ENCODE measurements around the gene KRT33B.
"Not testable (repeated sequence)": the region's sequence is repeated elsewhere in the genome, so short reads cannot be mapped to it uniquely, and the experiment has no call there.

Gene KRT33B

DNA sequence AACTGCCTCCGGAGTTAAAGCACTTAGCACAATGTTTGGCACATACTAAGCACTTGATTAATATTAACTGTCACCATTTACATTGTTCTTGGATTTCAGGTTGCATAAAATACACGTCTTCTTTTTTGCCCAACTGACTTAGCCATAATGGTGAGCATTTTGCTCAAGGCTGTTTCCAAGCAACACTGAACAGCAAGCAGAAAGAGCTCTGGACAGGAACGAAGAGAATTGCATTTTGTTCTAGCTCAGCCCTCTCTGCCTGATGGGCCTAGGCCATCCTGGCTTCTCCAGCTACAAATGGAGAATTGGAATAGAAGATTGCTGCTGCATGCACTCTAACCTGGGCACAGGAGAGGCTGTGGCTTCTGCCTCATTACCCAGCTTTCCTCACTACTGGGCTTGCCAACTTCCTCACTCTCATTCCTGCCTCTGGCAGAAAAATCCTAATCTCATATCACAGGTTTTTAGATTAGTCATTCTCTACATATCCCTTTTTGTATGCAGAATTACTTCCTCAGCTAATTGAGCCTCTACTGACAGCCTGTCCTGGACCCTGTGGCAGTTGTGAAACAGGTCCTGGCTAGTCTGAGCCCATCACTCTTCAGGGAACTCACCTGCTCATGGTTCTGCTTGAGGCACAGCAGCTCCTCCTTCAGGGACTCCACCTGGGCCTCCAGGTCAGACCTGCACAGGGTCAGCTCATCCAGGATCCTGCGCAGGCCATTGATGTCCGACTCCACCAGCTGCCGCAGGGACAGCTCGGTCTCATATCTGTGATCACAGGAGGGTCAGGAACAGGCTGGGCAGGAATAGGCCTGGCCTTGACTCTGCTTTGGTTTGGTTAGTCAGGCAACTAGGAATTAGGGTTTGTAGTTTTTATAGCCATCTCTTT lies 21.5 kb downstream of the KRT33B start:
- no peak for ATAC-seq
- TF ChIP-seq OSR1 (CRISPR knock-in tag; IDR thresholded peaks at IDR 0.05) (no peak), ZNF565 (CRISPR knock-in tag; conservative IDR thresholded peaks at IDR 0.05; ENCODE audit: low read depth) (no peak), ZFP30 (CRISPR knock-in tag; IDR thresholded peaks at IDR 0.05) (no peak)
- TF ChIP-seq, protein P1, sequence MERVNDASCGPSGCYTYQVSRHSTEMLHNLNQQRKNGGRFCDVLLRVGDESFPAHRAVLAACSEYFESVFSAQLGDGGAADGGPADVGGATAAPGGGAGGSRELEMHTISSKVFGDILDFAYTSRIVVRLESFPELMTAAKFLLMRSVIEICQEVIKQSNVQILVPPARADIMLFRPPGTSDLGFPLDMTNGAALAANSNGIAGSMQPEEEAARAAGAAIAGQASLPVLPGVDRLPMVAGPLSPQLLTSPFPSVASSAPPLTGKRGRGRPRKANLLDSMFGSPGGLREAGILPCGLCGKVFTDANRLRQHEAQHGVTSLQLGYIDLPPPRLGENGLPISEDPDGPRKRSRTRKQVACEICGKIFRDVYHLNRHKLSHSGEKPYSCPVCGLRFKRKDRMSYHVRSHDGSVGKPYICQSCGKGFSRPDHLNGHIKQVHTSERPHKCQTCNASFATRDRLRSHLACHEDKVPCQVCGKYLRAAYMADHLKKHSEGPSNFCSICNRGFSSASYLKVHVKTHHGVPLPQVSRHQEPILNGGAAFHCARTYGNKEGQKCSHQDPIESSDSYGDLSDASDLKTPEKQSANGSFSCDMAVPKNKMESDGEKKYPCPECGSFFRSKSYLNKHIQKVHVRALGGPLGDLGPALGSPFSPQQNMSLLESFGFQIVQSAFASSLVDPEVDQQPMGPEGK (CRISPR knock-in tag; IDR thresholded peaks at IDR 0.05; ENCODE audit: borderline replicate concordance) = no peak
- TF ChIP-seq, protein P2, sequence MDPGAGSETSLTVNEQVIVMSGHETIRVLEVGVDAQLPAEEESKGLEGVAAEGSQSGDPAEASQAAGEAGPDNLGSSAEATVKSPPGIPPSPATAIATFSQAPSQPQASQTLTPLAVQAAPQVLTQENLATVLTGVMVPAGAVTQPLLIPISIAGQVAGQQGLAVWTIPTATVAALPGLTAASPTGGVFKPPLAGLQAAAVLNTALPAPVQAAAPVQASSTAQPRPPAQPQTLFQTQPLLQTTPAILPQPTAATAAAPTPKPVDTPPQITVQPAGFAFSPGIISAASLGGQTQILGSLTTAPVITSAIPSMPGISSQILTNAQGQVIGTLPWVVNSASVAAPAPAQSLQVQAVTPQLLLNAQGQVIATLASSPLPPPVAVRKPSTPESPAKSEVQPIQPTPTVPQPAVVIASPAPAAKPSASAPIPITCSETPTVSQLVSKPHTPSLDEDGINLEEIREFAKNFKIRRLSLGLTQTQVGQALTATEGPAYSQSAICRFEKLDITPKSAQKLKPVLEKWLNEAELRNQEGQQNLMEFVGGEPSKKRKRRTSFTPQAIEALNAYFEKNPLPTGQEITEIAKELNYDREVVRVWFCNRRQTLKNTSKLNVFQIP (CRISPR knock-in tag; IDR thresholded peaks at IDR 0.05; ENCODE audit: borderline replicate concordance, low read depth) = no peak

DNA sequence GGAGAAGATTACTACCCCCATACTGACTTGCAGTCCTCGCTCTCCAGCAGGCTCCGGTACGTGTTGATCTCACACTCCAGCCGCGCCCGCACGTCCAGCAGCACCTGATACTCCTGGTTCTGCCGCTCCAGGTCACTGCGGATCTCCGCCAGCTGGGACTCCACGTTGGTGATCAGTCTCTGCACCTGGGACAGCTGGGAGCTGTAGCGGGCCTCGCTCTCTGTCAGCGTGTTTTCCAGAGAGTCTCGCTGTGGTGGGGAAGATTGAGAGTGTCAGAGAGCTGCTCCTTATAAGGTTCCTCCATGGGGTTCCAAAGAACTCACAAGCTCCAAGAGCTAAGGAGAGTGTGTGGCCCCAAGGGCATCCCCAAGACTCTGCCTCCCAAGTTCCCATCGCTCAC lies 23.2 kb downstream of the KRT33B start:
- ATAC-seq = not testable (repeated sequence)

- TF ChIP-seq, protein P3, sequence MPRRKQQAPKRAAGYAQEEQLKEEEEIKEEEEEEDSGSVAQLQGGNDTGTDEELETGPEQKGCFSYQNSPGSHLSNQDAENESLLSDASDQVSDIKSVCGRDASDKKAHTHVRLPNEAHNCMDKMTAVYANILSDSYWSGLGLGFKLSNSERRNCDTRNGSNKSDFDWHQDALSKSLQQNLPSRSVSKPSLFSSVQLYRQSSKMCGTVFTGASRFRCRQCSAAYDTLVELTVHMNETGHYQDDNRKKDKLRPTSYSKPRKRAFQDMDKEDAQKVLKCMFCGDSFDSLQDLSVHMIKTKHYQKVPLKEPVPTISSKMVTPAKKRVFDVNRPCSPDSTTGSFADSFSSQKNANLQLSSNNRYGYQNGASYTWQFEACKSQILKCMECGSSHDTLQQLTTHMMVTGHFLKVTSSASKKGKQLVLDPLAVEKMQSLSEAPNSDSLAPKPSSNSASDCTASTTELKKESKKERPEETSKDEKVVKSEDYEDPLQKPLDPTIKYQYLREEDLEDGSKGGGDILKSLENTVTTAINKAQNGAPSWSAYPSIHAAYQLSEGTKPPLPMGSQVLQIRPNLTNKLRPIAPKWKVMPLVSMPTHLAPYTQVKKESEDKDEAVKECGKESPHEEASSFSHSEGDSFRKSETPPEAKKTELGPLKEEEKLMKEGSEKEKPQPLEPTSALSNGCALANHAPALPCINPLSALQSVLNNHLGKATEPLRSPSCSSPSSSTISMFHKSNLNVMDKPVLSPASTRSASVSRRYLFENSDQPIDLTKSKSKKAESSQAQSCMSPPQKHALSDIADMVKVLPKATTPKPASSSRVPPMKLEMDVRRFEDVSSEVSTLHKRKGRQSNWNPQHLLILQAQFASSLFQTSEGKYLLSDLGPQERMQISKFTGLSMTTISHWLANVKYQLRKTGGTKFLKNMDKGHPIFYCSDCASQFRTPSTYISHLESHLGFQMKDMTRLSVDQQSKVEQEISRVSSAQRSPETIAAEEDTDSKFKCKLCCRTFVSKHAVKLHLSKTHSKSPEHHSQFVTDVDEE (CRISPR knock-in tag; IDR thresholded peaks at IDR 0.05) = no peak
- no peak for TF ChIP-seq ZFP30 (CRISPR knock-in tag; IDR thresholded peaks at IDR 0.05)
- TF ChIP-seq ESRRG (CRISPR knock-in tag; IDR thresholded peaks at IDR 0.05) = no peak
- TF ChIP-seq ZNF8 (CRISPR knock-in tag; IDR thresholded peaks at IDR 0.05) = no peak
- no peak for TF ChIP-seq CSDC2 (CRISPR knock-in tag; IDR thresholded peaks at IDR 0.05)
- no peak for TF ChIP-seq ISL1 (CRISPR knock-in tag; IDR thresholded peaks at IDR 0.05)
- no peak for TF ChIP-seq TCF4 (CRISPR knock-in tag; IDR thresholded peaks at IDR 0.05; ENCODE audit: borderline replicate concordance)
- TF ChIP-seq TOX (CRISPR knock-in tag; IDR thresholded peaks at IDR 0.05; ENCODE audit: borderline replicate concordance) = no peak
- no peak for TF ChIP-seq ZFP3 (CRISPR knock-in tag; IDR thresholded peaks at IDR 0.05)
- no peak for TF ChIP-seq BACH2 (CRISPR knock-in tag; IDR thresholded peaks at IDR 0.05; ENCODE audit: borderline replicate concordance)
- TF ChIP-seq RARB (CRISPR knock-in tag; IDR thresholded peaks at IDR 0.05) = no peak
- TF ChIP-seq ARNTL (CRISPR knock-in tag; IDR thresholded peaks at IDR 0.05; ENCODE audit: borderline replicate concordance, low read depth) = no peak
- no peak for TF ChIP-seq CSRNP3 (CRISPR knock-in tag; IDR thresholded peaks at IDR 0.05)
- no peak for TF ChIP-seq ZNF565 (CRISPR knock-in tag; conservative IDR thresholded peaks at IDR 0.05; ENCODE audit: low read depth)
- TF ChIP-seq GLIS3 (CRISPR knock-in tag; IDR thresholded peaks at IDR 0.05) = no peak
- TF ChIP-seq ZC3H10 (CRISPR knock-in tag; IDR thresholded peaks at IDR 0.05) = no peak
- no peak for TF ChIP-seq PPARA (CRISPR knock-in tag; IDR thresholded peaks at IDR 0.05; ENCODE audit: borderline replicate concordance)
- TF ChIP-seq, protein P1 (CRISPR knock-in tag; IDR thresholded peaks at IDR 0.05; ENCODE audit: borderline replicate concordance) = no peak
- no peak for ATAC-seq
Measured at GRCh38 chr17:41345992-41346391, 23.6 kb downstream of the KRT33B start.

Data from SK-N-SH treated with all-trans-retinoic acid at 6 μM for 48 hours (cell line).